Progenitor cell of endocrine pancreas (in vitro differentiated cells): Measurements from ENCODE around the gene HSPA1B. TPM values are rescaled to one million over a fixed set of nuclear protein-coding genes. Genes with fewer than 3 reads are reported as not detected.
"Not testable (repeated sequence)": the region's sequence is repeated elsewhere in the genome, so short reads cannot be mapped to it uniquely, and the experiment has no call there.

Experiments
- DNase-seq: peaks from one replicate; pipeline ENCODE4 v3.0.0; 2021; ENCODE audit warnings: low spot score; ENCODE audit not compliant: unreplicated experiment
- H3K27ac Mint-ChIP-seq: 2 replicates; pipeline ENCODE4 v1.8.0; 2021; ENCODE audit warnings: mild to moderate bottlenecking, moderate library complexity, mixed read lengths
- H3K27me3 Mint-ChIP-seq: 2 replicates; pipeline ENCODE4 v1.8.0; 2021; ENCODE audit warnings: mixed read lengths
- H3K36me3 Mint-ChIP-seq: 2 replicates; pipeline ENCODE4 v1.8.0; 2022; ENCODE audit warnings: mixed read lengths; ENCODE audit not compliant: insufficient read depth
- H3K4me1 Mint-ChIP-seq: 2 replicates; pipeline ENCODE4 v1.8.0; 2021; ENCODE audit warnings: low read depth, mixed read lengths
- H3K4me3 Mint-ChIP-seq: 2 replicates; pipeline ENCODE4 v1.8.0; 2021; ENCODE audit warnings: low read depth, mild to moderate bottlenecking, moderate library complexity, mixed read lengths
- H3K9me3 Mint-ChIP-seq: 2 replicates; pipeline ENCODE4 v1.8.0; 2021; ENCODE audit warnings: low read depth, mixed read lengths
- CTCF ChIP-seq: fragments of 200-600 bp; sonication (generic); IDR thresholded peaks from one replicate; pipeline ENCODE4 v1.5.0; 2021; ENCODE audit warnings: antibody characterized with exemption, mild to moderate bottlenecking; ENCODE audit not compliant: unreplicated experiment
- total RNA-seq: library from RNA; stranded (reverse); gene quantifications from 2 replicates; pipeline ENCODE4 v1.2.1, GENCODE V29; 2021

The HSPA1B gene
- total RNA-seq, 1 donor from 2014 or later: 165 TPM

GRCh38 chr6:31799781-31800180 is 27.8 kb upstream of the HSPA1B start:
- no peak for TF ChIP-seq CTCF
- no peaks in the 10 kb centered on the region for H3K27me3 Mint-ChIP-seq
- no peak overlapping the region for H3K27ac Mint-ChIP-seq
- no peak for DNase-seq
- no peaks in the 10 kb centered on the region for H3K9me3 Mint-ChIP-seq
- H3K4me3 Mint-ChIP-seq: no peak overlapping the region
- H3K36me3 Mint-ChIP-seq: peaks cover 3% of the 10 kb centered on the region
- no peaks in the 10 kb centered on the region for H3K4me1 Mint-ChIP-seq

GRCh38 chr6:31801031-31801927 is 26.3 kb upstream of the HSPA1B start:
- H3K27me3 Mint-ChIP-seq, H3K27ac Mint-ChIP-seq, H3K4me3 Mint-ChIP-seq, H3K36me3 Mint-ChIP-seq, DNase-seq, H3K4me1 Mint-ChIP-seq, H3K9me3 Mint-ChIP-seq: not testable (repeated sequence)

- no peak for TF ChIP-seq CTCF
- Mint-ChIP-seq H3K27ac (peak overlapping the region; percentile 88), H3K9me3 (no peaks in the 10 kb centered on the region), H3K36me3 (peaks cover 3% of the 10 kb centered on the region), H3K27me3 (no peaks in the 10 kb centered on the region), H3K4me1 (peaks cover 8% of the 10 kb centered on the region), H3K4me3 (peak overlapping the region; percentile 89)
- DNase-seq: no peak
These were observed 21.5 kb upstream of the HSPA1B start for GRCh38 chr6:31805939-31806469.

GRCh38 chr6:31806470-31807272 is 20.9 kb upstream of the HSPA1B start, which contains the start of gene LSM2:
TSS of gene LSM2 (minus strand) at chr6:31806966. CDS start at chr6:31806757, 209 bp downstream.
- Mint-ChIP-seq H3K4me1 (peaks cover 8% of the 10 kb centered on the region), H3K36me3 (no peaks in the 10 kb centered on the region), H3K9me3 (no peaks in the 10 kb centered on the region), H3K27me3 (no peaks in the 10 kb centered on the region), H3K4me3 (peak within 1 kb of the TSS; percentile 89), H3K27ac (peak within 1 kb of the TSS; percentile 88)
- TF ChIP-seq CTCF: peak; percentile 46
- DNase-seq: peak; percentile 97

- DNase-seq, H3K9me3 Mint-ChIP-seq, H3K4me1 Mint-ChIP-seq, H3K27ac Mint-ChIP-seq, H3K36me3 Mint-ChIP-seq, H3K27me3 Mint-ChIP-seq, H3K4me3 Mint-ChIP-seq: not testable (repeated sequence)
These were observed 18.9 kb upstream of the HSPA1B start for GRCh38 chr6:31808599-31808998.

- Mint-ChIP-seq H3K9me3 (no peaks in the 10 kb centered on the region), H3K36me3 (peaks cover 2% of the 10 kb centered on the region), H3K4me3 (no peak overlapping the region), H3K4me1 (peaks cover 9% of the 10 kb centered on the region), H3K27me3 (no peaks in the 10 kb centered on the region), H3K27ac (no peak overlapping the region)
- no peak for TF ChIP-seq CTCF
- no peak for DNase-seq
These were observed 15.9 kb upstream of the HSPA1B start for GRCh38 chr6:31811645-31812044.
